CD8-positive, alpha-beta memory T cell (primary cell): ENCODE measurements around the gene AUTS2. TPM values are rescaled to one million over a fixed set of nuclear protein-coding genes. Genes with fewer than 3 reads are reported as not detected.

Experiments
- CTCF ChIA-PET: fragments of 350-600 bp; sonication (Branson Sonifier 250); formaldehyde crosslinking; loops from one replicate; lab custom pipeline; 2021; ENCODE audit warnings: antibody characterized with exemption; lab: Charles Lee
- POLR2A ChIA-PET: fragments of 350-600 bp; sonication (Branson Sonifier 250); formaldehyde crosslinking; loops from one replicate; lab custom pipeline; 2021; ENCODE audit warnings: antibody characterized with exemption; lab: Charles Lee
- DNase-seq, 5 donors: peaks; one replicate each; pipeline versions ENCODE4 v3.0.0 to v3.0.0-alpha.2; 2020 to 2022; ENCODE audit warnings: mixed read lengths in 1 of 5
- H3K27ac ChIP-seq: one replicate; pipeline ENCODE4 v1.7.0; 2013; ENCODE audit warnings: low read depth, mild to moderate bottlenecking, low read length, moderate library complexity
- H3K27me3 ChIP-seq: 2 replicates; pipeline ENCODE4 v1.7.0; 2013; ENCODE audit warnings: low read length, mild to moderate bottlenecking; ENCODE audit not compliant: insufficient read depth, poor library complexity, severe bottlenecking
- H3K36me3 ChIP-seq: 2 replicates; pipeline ENCODE4 v1.7.0; 2013; ENCODE audit warnings: mild to moderate bottlenecking, low read length, moderate library complexity; ENCODE audit not compliant: insufficient read depth
- H3K4me1 ChIP-seq: 2 replicates; pipeline ENCODE4 v1.7.0; 2013; ENCODE audit warnings: mild to moderate bottlenecking, low read length, moderate library complexity; ENCODE audit not compliant: insufficient read depth
- H3K4me3 ChIP-seq: 2 replicates; pipeline ENCODE4 v1.7.0; 2013; ENCODE audit warnings: mild to moderate bottlenecking, low read length
- H3K9me3 ChIP-seq: 2 replicates; pipeline ENCODE4 v1.7.0; 2013; ENCODE audit warnings: mild to moderate bottlenecking, low read length
- H3K27ac Mint-ChIP-seq, 8 donors: one replicate each; pipeline ENCODE4 v1.8.0; 2020 to 2021; ENCODE audit warnings: mixed read lengths in 8 of 8, mild to moderate bottlenecking in 6 of 8, inconsistent platforms in 3 of 8, moderate library complexity in 3 of 8
- H3K27me3 Mint-ChIP-seq, 2 donors: one replicate each; pipeline ENCODE4 v1.8.0; 2020 to 2021; ENCODE audit warnings: mixed read lengths in 2 of 2, mild to moderate bottlenecking in 1 of 2, moderate library complexity in 1 of 2
- H3K36me3 Mint-ChIP-seq, 3 donors: one replicate each; pipeline ENCODE4 v1.8.0; 2020 to 2021; ENCODE audit warnings: mixed read lengths in 3 of 3, inconsistent platforms in 1 of 3, mild to moderate bottlenecking in 1 of 3
- H3K4me1 Mint-ChIP-seq, 3 donors: one replicate each; pipeline ENCODE4 v1.8.0; 2020 to 2021; ENCODE audit warnings: mixed read lengths in 3 of 3, inconsistent platforms in 1 of 3, mild to moderate bottlenecking in 1 of 3
- H3K4me3 Mint-ChIP-seq, 7 donors: one replicate each; pipeline ENCODE4 v1.8.0; 2020 to 2021; ENCODE audit warnings: mixed read lengths in 7 of 7, mild to moderate bottlenecking in 6 of 7, moderate library complexity in 4 of 7, inconsistent platforms in 2 of 7
- H3K9me3 Mint-ChIP-seq, 5 donors: one replicate each; pipeline ENCODE4 v1.8.0; 2020 to 2022; ENCODE audit warnings: mixed read lengths in 5 of 5, mild to moderate bottlenecking in 3 of 5, moderate library complexity in 2 of 5, inconsistent platforms in 1 of 5
- polyA plus RNA-seq: library from polyadenylated mRNA; unstranded; fragments of 300-500 nt; fragmentation: Illumina TruSeq; gene quantifications from one replicate; pipeline ENCODE4 v1.2.3, GENCODE V29; 2021
- total RNA-seq, 2 experiments: library from RNA; stranded (reverse); gene quantifications; one replicate each; pipeline ENCODE4 v1.2.3, GENCODE V29; 2021

AUTS2 gene
- total and polyA plus RNA-seq, 3 experiments from 2014 or later = 4.4 to 9.9 (median 5.3) TPM

- no peaks in the 10 kb centered on the region for H3K4me1 Mint-ChIP-seq
- H3K4me1 ChIP-seq = no peaks in the 10 kb centered on the region
- POLR2A ChIA-PET = no interaction called here
These were observed 879.0 kb downstream of the AUTS2 start for GRCh38 chr7:70477036-70478010.

GRCh38 chr7:70479153-70480021 is 881.1 kb downstream of the AUTS2 start:
- ChIA-PET CTCF (interaction anchor here (1.1 kb wide), 1 partner anchor 9 kb away, joined by 3 read pairs; no protein-coding TSS in a partner anchor), POLR2A (no interaction called here)
- Histone ChIP-seq H3K27ac (no peak overlapping the region), H3K4me1 (no peaks in the 10 kb centered on the region), H3K36me3 (no peaks in the 10 kb centered on the region), H3K9me3 (no peaks in the 10 kb centered on the region), H3K4me3 (no peak overlapping the region), H3K27me3 (no peaks in the 10 kb centered on the region)
- Mint-ChIP-seq H3K9me3 (peaks cover 0 to 3% (median 0%) of the 10 kb centered on the region in 5 donors), H3K4me1 (no peaks in the 10 kb centered on the region), H3K36me3 (no peaks in the 10 kb centered on the region), H3K27ac (peak overlapping the region in 1 of 8 donors; percentile 13), H3K27me3 (peaks cover 2 to 5% of the 10 kb centered on the region in 2 donors), H3K4me3 (no peak overlapping the region)
- no peak for DNase-seq

More at GRCh38 chr7:70477036-70478010, 879.0 kb downstream of the AUTS2 start:
- no peak overlapping the region for H3K4me3 ChIP-seq
- H3K27me3 Mint-ChIP-seq = peaks cover 2 to 5% of the 10 kb centered on the region in 2 donors
- H3K36me3 Mint-ChIP-seq = no peaks in the 10 kb centered on the region
- H3K36me3 ChIP-seq = no peaks in the 10 kb centered on the region
- no peak for DNase-seq
- H3K27ac ChIP-seq = no peak overlapping the region
- H3K27ac Mint-ChIP-seq = peak overlapping the region in 1 of 8 donors; percentile 15
- CTCF ChIA-PET = interaction anchor here (0.9 kb wide), 1 partner anchor 9 kb away, joined by 3 read pairs; no protein-coding TSS in a partner anchor
- H3K9me3 Mint-ChIP-seq = peaks cover 0 to 3% (median 0%) of the 10 kb centered on the region in 5 donors
- no peaks in the 10 kb centered on the region for H3K9me3 ChIP-seq
- H3K4me3 Mint-ChIP-seq = no peak overlapping the region
- no peaks in the 10 kb centered on the region for H3K27me3 ChIP-seq

- H3K36me3 Mint-ChIP-seq = no peaks in the 10 kb centered on the region
These were observed 882.8 kb downstream of the AUTS2 start for GRCh38 chr7:70480927-70481569.

GRCh38 chr7:70481570-70482123 is 883.4 kb downstream of the AUTS2 start:
- Mint-ChIP-seq H3K9me3 (peaks cover 0 to 2% (median 0%) of the 10 kb centered on the region in 5 donors), H3K4me3 (no peak overlapping the region), H3K27ac (no peak overlapping the region), H3K36me3 (no peaks in the 10 kb centered on the region), H3K27me3 (peaks cover 2 to 5% of the 10 kb centered on the region in 2 donors), H3K4me1 (no peaks in the 10 kb centered on the region)
- Histone ChIP-seq H3K27ac (no peak overlapping the region), H3K27me3 (no peaks in the 10 kb centered on the region), H3K36me3 (no peaks in the 10 kb centered on the region), H3K9me3 (no peaks in the 10 kb centered on the region), H3K4me1 (no peaks in the 10 kb centered on the region), H3K4me3 (no peak overlapping the region)
- CTCF ChIA-PET = no interaction called here
- no peak for DNase-seq
- POLR2A ChIA-PET = no interaction called here

More at GRCh38 chr7:70480927-70481569, 882.8 kb downstream of the AUTS2 start:
- ChIA-PET POLR2A (no interaction called here), CTCF (no interaction called here)
- no peaks in the 10 kb centered on the region for H3K9me3 ChIP-seq
- Mint-ChIP-seq H3K9me3 (peaks cover 0 to 2% (median 0%) of the 10 kb centered on the region in 5 donors), H3K4me3 (no peak overlapping the region), H3K27me3 (peaks cover 2 to 5% of the 10 kb centered on the region in 2 donors), H3K27ac (no peak overlapping the region), H3K4me1 (no peaks in the 10 kb centered on the region)
- DNase-seq = no peak
- no peaks in the 10 kb centered on the region for H3K36me3 ChIP-seq
- no peak overlapping the region for H3K27ac ChIP-seq
- no peak overlapping the region for H3K4me3 ChIP-seq
- no peaks in the 10 kb centered on the region for H3K4me1 ChIP-seq
- H3K27me3 ChIP-seq = no peaks in the 10 kb centered on the region

- H3K36me3 Mint-ChIP-seq = no peaks in the 10 kb centered on the region
- POLR2A ChIA-PET = interaction anchor here (0.6 kb wide), 1 partner anchor 83 kb away, joined by 3 read pairs; no protein-coding TSS in a partner anchor
- no peak for DNase-seq
These were observed 886.0 kb downstream of the AUTS2 start for GRCh38 chr7:70484255-70484654.

GRCh38 chr7:70486977-70487376 is 888.7 kb downstream of the AUTS2 start:
- Mint-ChIP-seq H3K4me3 (no peak overlapping the region), H3K4me1 (no peaks in the 10 kb centered on the region), H3K36me3 (no peaks in the 10 kb centered on the region), H3K27me3 (no peaks in the 10 kb centered on the region), H3K9me3 (peaks cover 0 to 2% (median 2%) of the 10 kb centered on the region in 5 donors), H3K27ac (no peak overlapping the region)
- Histone ChIP-seq H3K27me3 (no peaks in the 10 kb centered on the region), H3K4me1 (no peaks in the 10 kb centered on the region), H3K4me3 (no peak overlapping the region), H3K9me3 (no peaks in the 10 kb centered on the region), H3K36me3 (no peaks in the 10 kb centered on the region), H3K27ac (no peak overlapping the region)
- ChIA-PET POLR2A (no interaction called here), CTCF (no interaction called here)
- DNase-seq = no peak

More at GRCh38 chr7:70484255-70484654, 886.0 kb downstream of the AUTS2 start:
- CTCF ChIA-PET = no interaction called here
- H3K9me3 Mint-ChIP-seq = peaks cover 0 to 4% (median 2%) of the 10 kb centered on the region in 5 donors
- H3K4me1 Mint-ChIP-seq = no peaks in the 10 kb centered on the region
- no peak overlapping the region for H3K4me3 ChIP-seq
- H3K27ac ChIP-seq = no peak overlapping the region
- H3K9me3 ChIP-seq = no peaks in the 10 kb centered on the region
- H3K4me3 Mint-ChIP-seq = no peak overlapping the region
- H3K27ac Mint-ChIP-seq = no peak overlapping the region
- H3K27me3 Mint-ChIP-seq = peaks cover 2 to 5% of the 10 kb centered on the region in 2 donors
- H3K36me3 ChIP-seq = no peaks in the 10 kb centered on the region
- no peaks in the 10 kb centered on the region for H3K27me3 ChIP-seq
- H3K4me1 ChIP-seq = no peaks in the 10 kb centered on the region

GRCh38 chr7:70487428-70487827 is 889.2 kb downstream of the AUTS2 start:
- no peak overlapping the region for H3K27ac ChIP-seq
- ChIA-PET CTCF (interaction anchor here (1.2 kb wide), 1 partner anchor 9 kb away, joined by 3 read pairs; no protein-coding TSS in a partner anchor), POLR2A (no interaction called here)
- no peaks in the 10 kb centered on the region for H3K27me3 Mint-ChIP-seq
- DNase-seq = no peak
- no peaks in the 10 kb centered on the region for H3K27me3 ChIP-seq
- H3K4me3 ChIP-seq = no peak overlapping the region
- no peaks in the 10 kb centered on the region for H3K4me1 ChIP-seq
- no peaks in the 10 kb centered on the region for H3K9me3 ChIP-seq
- H3K36me3 Mint-ChIP-seq = no peaks in the 10 kb centered on the region
- peaks cover 0 to 2% (median 2%) of the 10 kb centered on the region in 5 donors for H3K9me3 Mint-ChIP-seq
- peak overlapping the region in 1 of 8 donors; percentile 31 for H3K27ac Mint-ChIP-seq
- no peaks in the 10 kb centered on the region for H3K4me1 Mint-ChIP-seq
- H3K4me3 Mint-ChIP-seq = no peak overlapping the region
- no peaks in the 10 kb centered on the region for H3K36me3 ChIP-seq
